Measurements from ENCODE around the gene PARP2.

PARP2 gene

DNA sequence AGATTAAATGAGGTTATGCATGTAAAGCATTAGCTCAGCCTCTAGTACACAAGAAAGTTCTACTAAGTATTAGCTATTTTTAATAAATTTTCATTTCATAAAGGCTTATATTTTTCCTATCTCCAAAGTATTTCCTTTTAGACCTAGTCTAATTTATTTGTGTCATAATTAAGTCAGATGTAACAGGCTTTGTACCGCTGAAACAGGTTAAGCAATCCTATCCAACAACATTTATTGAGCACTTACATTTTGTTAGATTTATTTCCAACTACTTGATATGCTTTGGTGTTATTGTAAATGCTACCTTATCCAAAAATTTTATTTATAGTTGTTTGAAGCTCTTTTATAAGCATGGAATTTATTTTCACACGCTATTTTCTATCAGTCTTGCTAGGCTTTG lies 1.8 kb upstream of the PARP2 start:
- no peak for DNase-seq

DNA sequence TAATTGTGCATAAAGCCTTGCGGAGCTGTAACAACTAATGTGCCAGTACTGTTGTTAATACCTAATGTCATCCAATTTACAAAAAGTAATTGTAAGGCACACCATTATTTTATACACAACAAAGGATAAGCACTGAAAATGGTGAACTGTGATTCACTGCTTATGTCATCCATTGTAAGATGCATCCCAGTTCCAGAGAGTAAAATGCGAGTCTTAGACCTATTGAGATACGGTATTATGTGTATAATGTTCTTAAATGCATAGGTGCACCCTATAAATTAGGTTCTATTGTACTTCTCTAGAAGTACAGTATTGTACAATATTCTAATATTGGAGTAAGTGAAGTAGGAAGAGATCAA lies 406 bp downstream of the PARP2 start:
- Histone ChIP-seq H3K27me3 (ENCODE audit: insufficient read depth, low read depth, severe bottlenecking) (no peaks in the 10 kb centered on the region), H3K27ac (peak overlapping the region; percentile 90), H3K36me3 (peaks cover 42% of the 10 kb centered on the region), H3K9me3 (ENCODE audit: severe bottlenecking) (no peaks in the 10 kb centered on the region), H3K4me3 (ENCODE audit: low read depth, low read length) (peak overlapping the region; percentile 100)
- TF ChIP-seq, protein P1, sequence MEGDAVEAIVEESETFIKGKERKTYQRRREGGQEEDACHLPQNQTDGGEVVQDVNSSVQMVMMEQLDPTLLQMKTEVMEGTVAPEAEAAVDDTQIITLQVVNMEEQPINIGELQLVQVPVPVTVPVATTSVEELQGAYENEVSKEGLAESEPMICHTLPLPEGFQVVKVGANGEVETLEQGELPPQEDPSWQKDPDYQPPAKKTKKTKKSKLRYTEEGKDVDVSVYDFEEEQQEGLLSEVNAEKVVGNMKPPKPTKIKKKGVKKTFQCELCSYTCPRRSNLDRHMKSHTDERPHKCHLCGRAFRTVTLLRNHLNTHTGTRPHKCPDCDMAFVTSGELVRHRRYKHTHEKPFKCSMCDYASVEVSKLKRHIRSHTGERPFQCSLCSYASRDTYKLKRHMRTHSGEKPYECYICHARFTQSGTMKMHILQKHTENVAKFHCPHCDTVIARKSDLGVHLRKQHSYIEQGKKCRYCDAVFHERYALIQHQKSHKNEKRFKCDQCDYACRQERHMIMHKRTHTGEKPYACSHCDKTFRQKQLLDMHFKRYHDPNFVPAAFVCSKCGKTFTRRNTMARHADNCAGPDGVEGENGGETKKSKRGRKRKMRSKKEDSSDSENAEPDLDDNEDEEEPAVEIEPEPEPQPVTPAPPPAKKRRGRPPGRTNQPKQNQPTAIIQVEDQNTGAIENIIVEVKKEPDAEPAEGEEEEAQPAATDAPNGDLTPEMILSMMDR (IDR thresholded peaks at IDR 0.05; ENCODE audit: low read depth, low read length): no peak
- DNase-seq: no peak

More for the DNA sequence above, 1.8 kb upstream of the PARP2 start:
- Histone ChIP-seq H3K36me3 (peaks cover 22% of the 10 kb centered on the region), H3K9me3 (ENCODE audit: severe bottlenecking) (no peaks in the 10 kb centered on the region), H3K27ac (peak overlapping the region; percentile 88), H3K27me3 (ENCODE audit: insufficient read depth, low read depth, severe bottlenecking) (no peaks in the 10 kb centered on the region), H3K4me3 (ENCODE audit: low read depth, low read length) (peak overlapping the region; percentile 97)
- TF ChIP-seq, protein P1 (IDR thresholded peaks at IDR 0.05; ENCODE audit: low read depth, low read length): no peak

DNA sequence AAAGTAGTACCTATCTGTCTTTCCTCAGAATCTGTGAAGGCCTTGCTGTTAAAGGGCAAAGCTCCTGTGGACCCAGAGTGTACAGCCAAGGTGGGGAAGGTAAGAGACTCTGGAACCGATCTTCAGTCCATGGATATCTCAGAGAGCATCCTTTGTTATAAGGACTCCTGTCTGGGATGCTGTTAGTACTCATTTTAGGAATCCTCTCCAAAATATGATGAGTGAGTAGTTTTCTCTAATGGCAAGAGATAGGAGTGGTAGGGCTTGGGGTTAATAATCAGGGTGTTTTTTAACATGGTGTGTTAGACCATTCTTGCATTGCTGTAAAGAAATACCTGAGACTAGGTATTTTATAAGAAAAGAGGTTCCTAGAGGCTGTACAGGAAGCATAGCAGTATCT lies 1.9 kb downstream of the PARP2 start:
- Histone ChIP-seq H3K27ac (no peak overlapping the region), H3K27me3 (ENCODE audit: insufficient read depth, low read depth, severe bottlenecking) (no peaks in the 10 kb centered on the region), H3K36me3 (peaks cover 57% of the 10 kb centered on the region), H3K9me3 (ENCODE audit: severe bottlenecking) (no peaks in the 10 kb centered on the region), H3K4me3 (ENCODE audit: low read depth, low read length) (no peak overlapping the region)
- TF ChIP-seq, protein P1 (IDR thresholded peaks at IDR 0.05; ENCODE audit: low read depth, low read length): no peak
- no peak for DNase-seq

DNA sequence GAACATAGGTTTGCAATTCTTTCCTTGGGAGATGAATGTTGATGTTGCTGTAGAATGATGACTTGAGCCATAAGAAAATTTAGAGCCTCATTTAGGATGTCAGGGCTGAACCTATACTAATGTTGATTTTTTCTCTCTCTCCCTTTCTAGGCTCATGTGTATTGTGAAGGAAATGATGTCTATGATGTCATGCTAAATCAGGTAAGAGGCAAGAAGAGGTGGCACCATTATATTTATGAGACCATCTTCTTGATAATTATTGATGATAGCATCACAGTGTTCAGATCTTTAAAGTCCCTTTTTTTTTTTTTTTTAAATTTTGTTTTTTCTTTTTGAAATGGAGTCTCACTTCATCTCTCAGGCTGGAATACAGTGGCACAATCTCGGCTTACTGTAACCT lies 3.3 kb downstream of the PARP2 start:
- Histone ChIP-seq H3K27ac (no peak overlapping the region), H3K36me3 (peaks cover 70% of the 10 kb centered on the region), H3K4me3 (ENCODE audit: low read depth, low read length) (no peak overlapping the region), H3K27me3 (ENCODE audit: insufficient read depth, low read depth, severe bottlenecking) (no peaks in the 10 kb centered on the region), H3K9me3 (ENCODE audit: severe bottlenecking) (no peaks in the 10 kb centered on the region)
- TF ChIP-seq, protein P1 (IDR thresholded peaks at IDR 0.05; ENCODE audit: low read depth, low read length): no peak
- no peak for DNase-seq

DNA sequence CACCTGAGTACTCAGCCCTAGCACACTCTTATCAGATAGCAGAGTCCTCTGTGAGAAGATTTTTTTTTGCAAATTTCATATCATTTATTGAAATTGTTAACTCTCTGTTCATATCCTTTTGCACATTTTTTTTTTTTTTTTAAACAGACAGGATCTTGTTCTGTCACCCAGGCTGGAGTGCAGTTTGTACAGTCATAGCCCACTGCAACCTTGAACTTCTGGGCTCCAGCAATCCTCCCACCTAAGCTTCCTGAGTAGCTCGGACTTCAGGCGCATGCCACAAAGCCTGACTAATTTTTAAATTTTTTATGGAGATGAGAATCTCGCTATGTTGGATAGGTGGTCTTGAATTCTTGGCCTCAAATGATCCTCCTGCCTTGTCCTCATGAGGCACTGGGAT lies 4.3 kb downstream of the PARP2 start:
- no peaks in the 10 kb centered on the region for H3K27me3 ChIP-seq (ENCODE audit: insufficient read depth, low read depth, severe bottlenecking)
- H3K4me3 ChIP-seq (ENCODE audit: low read depth, low read length): no peak overlapping the region
- TF ChIP-seq, protein P1 (IDR thresholded peaks at IDR 0.05; ENCODE audit: low read depth, low read length): no peak
- DNase-seq: no peak
- H3K27ac ChIP-seq: no peak overlapping the region
- peaks cover 79% of the 10 kb centered on the region for H3K36me3 ChIP-seq
- H3K9me3 ChIP-seq (ENCODE audit: severe bottlenecking): no peaks in the 10 kb centered on the region

DNA sequence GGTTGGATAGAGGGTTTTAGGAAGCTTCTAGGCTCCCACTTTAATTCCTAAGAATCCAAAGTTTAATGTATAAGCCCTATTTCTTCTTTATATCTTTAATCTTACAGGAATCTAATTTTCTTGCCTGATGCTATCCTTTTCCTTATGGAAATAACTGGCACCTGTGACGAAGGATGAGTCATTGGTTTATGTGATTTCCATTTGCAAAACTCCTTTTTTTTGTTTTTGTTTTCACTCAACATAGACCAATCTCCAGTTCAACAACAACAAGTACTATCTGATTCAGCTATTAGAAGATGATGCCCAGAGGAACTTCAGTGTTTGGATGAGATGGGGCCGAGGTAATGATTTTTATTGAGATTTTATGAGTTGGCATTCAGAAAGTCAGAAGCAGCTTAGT lies 6.8 kb downstream of the PARP2 start:
- Histone ChIP-seq H3K27ac (no peak overlapping the region), H3K27me3 (ENCODE audit: insufficient read depth, low read depth, severe bottlenecking) (no peaks in the 10 kb centered on the region), H3K4me3 (ENCODE audit: low read depth, low read length) (no peak overlapping the region), H3K9me3 (ENCODE audit: severe bottlenecking) (no peaks in the 10 kb centered on the region), H3K36me3 (peaks cover 96% of the 10 kb centered on the region)
- DNase-seq: no peak
- TF ChIP-seq, protein P1 (IDR thresholded peaks at IDR 0.05; ENCODE audit: low read depth, low read length): no peak

Data from WERI-Rb-1 (cell line).